NCI-H526 treated with DMSO at 0.1 percent for 48 hours (cell line): ENCODE measurements around the gene ACTG2.
A peak's percentile ranks its signal among the peaks of the same experiment; 100 is the strongest.
"Not testable (repeated sequence)": the region's sequence is repeated elsewhere in the genome, so short reads cannot be mapped to it uniquely, and the experiment has no call there.

Experiments
- DNase-seq: peaks from one replicate; lab custom pipeline; 2025; lab: John Stamatoyannopoulos, UW

The ACTG2 gene

GRCh38 chr2:73892631-73893329 lies at the start of gene ACTG2:
Gene ACTG2 (plus strand): TSS chr2:73893008. CDS start chr2:73901312, 8,304 bp downstream.
- no peak for DNase-seq

GRCh38 chr2:73844087-73844486 lies 48.7 kb upstream of the ACTG2 start:
- no peak for DNase-seq

- no peak for DNase-seq
These were observed 42.8 kb upstream of the ACTG2 start for GRCh38 chr2:73850009-73850408.

- DNase-seq: no peak
These were observed 41.5 kb upstream of the ACTG2 start for GRCh38 chr2:73851274-73851673.

GRCh38 chr2:73852020-73852419 lies 40.8 kb upstream of the ACTG2 start:
- DNase-seq: no peak

GRCh38 chr2:73855526-73855925 lies 37.3 kb upstream of the ACTG2 start:
- DNase-seq: no peak

- no peak for DNase-seq
These were observed 36.6 kb upstream of the ACTG2 start for GRCh38 chr2:73856214-73856613.

- DNase-seq: no peak
These were observed 32.9 kb upstream of the ACTG2 start for GRCh38 chr2:73859721-73860586.

GRCh38 chr2:73862987-73863386 lies 29.8 kb upstream of the ACTG2 start:
- DNase-seq: no peak

- no peak for DNase-seq
These were observed 24.4 kb upstream of the ACTG2 start for GRCh38 chr2:73868204-73868978.

- no peak for DNase-seq
These were observed 22.7 kb upstream of the ACTG2 start for GRCh38 chr2:73870084-73870483.

GRCh38 chr2:73877071-73877802 lies 15.6 kb upstream of the ACTG2 start:
- DNase-seq: peak; percentile 7

GRCh38 chr2:73877984-73878383 lies 14.8 kb upstream of the ACTG2 start:
- DNase-seq: not testable (repeated sequence)

- no peak for DNase-seq
These were observed 7.4 kb upstream of the ACTG2 start for GRCh38 chr2:73885406-73885805.

- no peak for DNase-seq
These were observed 6.5 kb upstream of the ACTG2 start for GRCh38 chr2:73886357-73886756.

- DNase-seq: not testable (repeated sequence)
These were observed 5.0 kb upstream of the ACTG2 start for GRCh38 chr2:73887596-73888353.

GRCh38 chr2:73888388-73888787 lies 4.4 kb upstream of the ACTG2 start:
- DNase-seq: no peak

- DNase-seq: no peak
These were observed 3.6 kb upstream of the ACTG2 start for GRCh38 chr2:73889206-73889605.

GRCh38 chr2:73890301-73891092 lies 2.3 kb upstream of the ACTG2 start:
- no peak for DNase-seq

- no peak for DNase-seq
These were observed 1.4 kb upstream of the ACTG2 start for GRCh38 chr2:73891276-73891901.
